BJ (cell line): Measurements from ENCODE around the gene GJC2. TPM values are rescaled to one million over a fixed set of nuclear protein-coding genes. Genes with fewer than 3 reads are reported as not detected.

Experiments used
- CTCF ChIA-PET: fragments of 350-600 bp; formaldehyde crosslinking; extraction: SDS; loops from one replicate; lab custom pipeline; 2021; ENCODE audit warnings: antibody characterized with exemption, inconsistent platforms; lab: Yijun Ruan, JAX
- POLR2A ChIA-PET: fragments of 300-600 bp; sonication (Branson Sonifier 250); formaldehyde crosslinking; extraction: SDS; loops from one replicate; lab custom pipeline; 2021; ENCODE audit warnings: antibody characterized with exemption; lab: Charles Lee
- DNase-seq: peaks from one replicate; pipeline ENCODE4 v3.0.0-alpha.2; 2011; ENCODE audit warnings: low read depth
- H3K27me3 ChIP-seq: 2 replicates; pipeline ENCODE4 v1.6.0; 2011; ENCODE audit warnings: low read length; ENCODE audit not compliant: control insufficient read depth, insufficient read depth
- H3K36me3 ChIP-seq: 2 replicates; pipeline ENCODE4 v1.5.1; 2011; ENCODE audit warnings: low read length; ENCODE audit not compliant: control insufficient read depth, insufficient read depth
- H3K4me3 ChIP-seq: 2 replicates; pipeline ENCODE4 v1.5.1; 2011; ENCODE audit warnings: low read depth, mild to moderate bottlenecking, control low read depth, low read length
- polyA plus RNA-seq: library from polyadenylated mRNA; depleted of rRNA; stranded (reverse); fragments of >200 nt; gene quantifications from 2 replicates; pipeline ENCODE4 v1.2.3, GENCODE V29; 2011
- TF ChIP-seq, protein P1 (sequence below): IDR thresholded peaks from 2 replicates; pipeline ENCODE4 v1.5.1; 2011; ENCODE audit warnings: low read depth, mild to moderate bottlenecking, control low read depth, inconsistent platforms, low read length, moderate library complexity; ENCODE audit not compliant: insufficient read depth

Gene GJC2
- polyA plus RNA-seq, 1 experiment: 0.92 TPM

DNA sequence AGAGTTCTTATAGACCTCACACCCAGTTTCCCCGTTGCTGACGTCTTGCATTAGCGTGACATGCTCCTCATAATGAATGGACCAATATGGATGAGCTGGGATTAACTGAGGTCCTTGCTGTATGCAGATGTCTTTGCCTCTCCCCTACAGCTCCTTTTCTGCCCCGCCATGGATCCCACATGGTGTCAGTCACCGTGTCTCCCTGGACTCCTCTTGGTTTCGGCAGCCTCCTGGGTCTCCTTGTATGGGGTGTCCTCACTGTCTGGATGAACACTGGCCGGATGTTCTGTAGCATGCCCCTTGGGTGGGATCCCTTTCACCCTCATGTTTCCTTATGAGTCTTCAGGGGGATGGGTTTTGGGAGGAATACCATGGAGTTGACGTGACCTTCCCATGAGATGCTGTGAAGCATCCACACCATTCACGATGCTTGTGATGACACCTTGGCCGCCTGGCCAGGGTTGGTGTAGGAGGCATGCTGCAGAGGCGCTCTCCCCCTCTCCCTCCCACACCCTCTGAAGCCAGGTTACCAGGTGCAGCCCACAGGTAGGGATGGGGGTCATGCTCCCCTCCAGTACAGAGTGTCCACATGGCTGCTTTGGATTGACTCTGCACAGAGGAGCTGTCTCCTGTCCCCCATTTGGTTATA, 4.4 kb downstream of the GJC2 start:
- peaks cover 6% of the 10 kb centered on the region for H3K27me3 ChIP-seq
- POLR2A ChIA-PET: no interaction called here
- TF ChIP-seq, protein P1, sequence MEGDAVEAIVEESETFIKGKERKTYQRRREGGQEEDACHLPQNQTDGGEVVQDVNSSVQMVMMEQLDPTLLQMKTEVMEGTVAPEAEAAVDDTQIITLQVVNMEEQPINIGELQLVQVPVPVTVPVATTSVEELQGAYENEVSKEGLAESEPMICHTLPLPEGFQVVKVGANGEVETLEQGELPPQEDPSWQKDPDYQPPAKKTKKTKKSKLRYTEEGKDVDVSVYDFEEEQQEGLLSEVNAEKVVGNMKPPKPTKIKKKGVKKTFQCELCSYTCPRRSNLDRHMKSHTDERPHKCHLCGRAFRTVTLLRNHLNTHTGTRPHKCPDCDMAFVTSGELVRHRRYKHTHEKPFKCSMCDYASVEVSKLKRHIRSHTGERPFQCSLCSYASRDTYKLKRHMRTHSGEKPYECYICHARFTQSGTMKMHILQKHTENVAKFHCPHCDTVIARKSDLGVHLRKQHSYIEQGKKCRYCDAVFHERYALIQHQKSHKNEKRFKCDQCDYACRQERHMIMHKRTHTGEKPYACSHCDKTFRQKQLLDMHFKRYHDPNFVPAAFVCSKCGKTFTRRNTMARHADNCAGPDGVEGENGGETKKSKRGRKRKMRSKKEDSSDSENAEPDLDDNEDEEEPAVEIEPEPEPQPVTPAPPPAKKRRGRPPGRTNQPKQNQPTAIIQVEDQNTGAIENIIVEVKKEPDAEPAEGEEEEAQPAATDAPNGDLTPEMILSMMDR: no peak
- CTCF ChIA-PET: interaction anchor here (1.6 to 3.2 kb wide), 2 partner anchors 11 kb away, joined by 8 to 12 read pairs; partner anchors contain the start of gene IBA57
- H3K36me3 ChIP-seq: no peaks in the 10 kb centered on the region
- DNase-seq: no peak
- no peak overlapping the region for H3K4me3 ChIP-seq

DNA sequence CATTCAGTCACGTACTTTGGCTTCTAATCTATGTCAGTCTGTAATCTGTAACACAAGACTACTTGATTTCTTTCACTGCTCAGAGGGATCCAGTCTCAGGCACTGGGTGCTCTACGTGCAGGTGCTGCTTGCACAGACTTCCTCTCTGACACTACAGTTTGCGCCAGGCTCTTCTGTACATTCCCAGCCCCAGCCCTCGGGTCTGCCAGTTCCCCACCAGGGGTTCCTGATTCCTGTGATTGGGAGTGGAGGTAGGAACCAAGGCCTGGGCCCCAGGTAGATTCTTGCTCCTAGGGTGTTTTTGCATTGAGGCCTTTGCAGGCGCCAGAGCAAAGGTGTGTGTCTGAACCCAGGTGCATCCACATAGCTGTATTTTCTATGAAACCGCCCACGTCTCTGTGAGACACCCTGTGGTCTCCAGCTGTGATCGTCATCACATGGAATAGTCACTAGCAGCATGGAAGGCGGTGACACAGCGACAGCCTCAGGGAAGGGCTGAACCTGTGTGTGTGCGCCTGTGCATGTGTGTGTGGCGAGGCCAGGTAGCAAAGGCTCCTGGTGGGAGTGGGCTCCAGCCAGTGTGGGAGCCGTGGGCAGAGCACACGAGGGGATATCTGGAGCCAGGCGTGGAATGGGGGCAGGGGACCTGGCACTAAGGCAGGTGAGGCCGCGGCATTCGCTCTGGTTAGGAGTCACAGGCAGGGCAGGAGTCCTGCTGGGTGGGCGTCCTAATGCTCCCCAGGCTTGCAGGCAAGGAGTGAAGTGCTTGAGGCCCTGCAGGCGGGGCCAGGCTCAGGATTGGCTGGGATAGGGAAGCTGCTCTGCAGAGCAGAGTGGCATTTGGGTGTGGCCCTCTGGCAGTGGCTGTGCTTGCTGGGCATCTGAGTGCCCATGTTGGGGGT, 5.2 kb downstream of the GJC2 start:
- ChIA-PET POLR2A (no interaction called here), CTCF (interaction anchor here (1.6 kb wide), 1 partner anchor 10 kb away, joined by 8 read pairs; the partner anchor contains the start of gene IBA57)
- Histone ChIP-seq H3K4me3 (no peak overlapping the region), H3K27me3 (peaks cover 9% of the 10 kb centered on the region), H3K36me3 (no peaks in the 10 kb centered on the region)
- TF ChIP-seq, protein P1: no peak
- DNase-seq: no peak

DNA sequence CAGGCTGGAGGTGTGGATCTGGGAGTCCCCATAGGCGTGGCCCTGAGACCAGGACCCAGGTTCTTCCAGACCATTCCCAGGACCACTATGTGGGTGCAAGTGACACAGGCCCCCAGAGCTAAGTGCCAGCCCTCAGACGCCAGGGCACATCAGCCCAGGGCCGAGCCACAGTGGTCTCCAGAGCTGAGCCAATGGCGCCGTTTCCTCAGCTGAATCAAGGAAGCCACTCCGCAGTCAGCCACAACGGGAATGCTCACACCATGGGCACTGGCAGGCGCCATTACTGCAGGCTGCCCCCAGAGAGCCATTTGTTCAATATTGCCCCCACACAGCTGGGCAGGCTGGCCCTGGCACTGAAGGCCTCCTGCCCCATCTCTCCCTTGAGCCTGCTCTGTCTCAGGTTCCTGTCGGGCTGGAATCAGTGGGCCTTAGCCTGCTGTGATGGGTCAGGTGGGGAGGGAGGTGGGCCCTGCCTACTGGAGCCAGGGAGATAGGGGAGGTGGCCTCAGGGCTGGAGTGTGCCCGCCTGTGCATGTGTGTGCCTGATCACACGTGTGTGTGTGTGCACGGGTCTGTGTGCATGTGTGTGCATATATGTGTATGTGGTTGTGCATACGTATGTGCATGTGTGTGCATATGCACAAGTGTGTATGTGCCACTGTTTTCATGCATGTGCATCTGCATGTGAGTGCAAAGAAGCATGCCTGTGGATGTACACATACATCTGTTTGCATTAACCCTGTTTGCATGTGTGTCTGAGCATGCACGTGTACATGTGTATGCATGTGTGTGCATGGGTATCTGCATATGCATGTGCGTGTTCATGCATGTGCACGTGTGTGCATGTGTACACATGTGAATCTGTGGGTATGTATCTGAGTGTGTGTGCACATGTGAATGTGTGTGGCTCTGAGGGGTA, 6.1 kb downstream of the GJC2 start:
- TF ChIP-seq, protein P1: no peak
- Histone ChIP-seq H3K27me3 (peaks cover 9% of the 10 kb centered on the region), H3K4me3 (no peak overlapping the region), H3K36me3 (no peaks in the 10 kb centered on the region)
- POLR2A ChIA-PET: no interaction called here
- DNase-seq: no peak
- CTCF ChIA-PET: interaction anchor here (1.3 to 1.6 kb wide), 2 partner anchors 9 to 10 kb away, joined by 4 to 8 read pairs; partner anchors contain the start of gene IBA57

DNA sequence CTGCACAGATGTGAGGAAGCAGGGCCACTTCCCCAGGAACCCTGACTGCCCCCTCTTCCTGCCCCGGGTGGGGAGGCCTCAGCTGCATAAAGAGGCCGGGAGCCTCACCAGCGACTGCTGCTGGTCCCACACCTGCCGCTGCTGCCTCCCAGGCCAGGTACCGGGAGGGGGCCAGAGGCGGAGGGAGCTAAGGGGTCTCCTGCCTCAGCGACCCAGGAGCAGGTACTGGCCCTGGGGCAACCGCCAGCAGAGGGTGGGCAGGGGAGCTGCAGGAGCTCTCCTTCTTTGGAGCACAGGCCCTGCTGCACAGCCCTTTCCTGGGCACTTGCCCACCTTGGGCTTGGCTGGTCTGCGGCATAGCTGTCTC, 6.8 kb downstream of the GJC2 start:
- no peak overlapping the region for H3K4me3 ChIP-seq
- TF ChIP-seq, protein P1: no peak
- peaks cover 9% of the 10 kb centered on the region for H3K27me3 ChIP-seq
- POLR2A ChIA-PET: no interaction called here
- no peaks in the 10 kb centered on the region for H3K36me3 ChIP-seq
- DNase-seq: no peak
- CTCF ChIA-PET: interaction anchor here (1.3 kb wide), 1 partner anchor 10 kb away, joined by 4 read pairs; the partner anchor contains the start of gene IBA57
